ENCODE measurements around the gene RAB40C.

RAB40C gene

GRCh38 chr16:633336-634050 is 43.6 kb downstream of the RAB40C start:
- no peak for DNase-seq

DNA sequence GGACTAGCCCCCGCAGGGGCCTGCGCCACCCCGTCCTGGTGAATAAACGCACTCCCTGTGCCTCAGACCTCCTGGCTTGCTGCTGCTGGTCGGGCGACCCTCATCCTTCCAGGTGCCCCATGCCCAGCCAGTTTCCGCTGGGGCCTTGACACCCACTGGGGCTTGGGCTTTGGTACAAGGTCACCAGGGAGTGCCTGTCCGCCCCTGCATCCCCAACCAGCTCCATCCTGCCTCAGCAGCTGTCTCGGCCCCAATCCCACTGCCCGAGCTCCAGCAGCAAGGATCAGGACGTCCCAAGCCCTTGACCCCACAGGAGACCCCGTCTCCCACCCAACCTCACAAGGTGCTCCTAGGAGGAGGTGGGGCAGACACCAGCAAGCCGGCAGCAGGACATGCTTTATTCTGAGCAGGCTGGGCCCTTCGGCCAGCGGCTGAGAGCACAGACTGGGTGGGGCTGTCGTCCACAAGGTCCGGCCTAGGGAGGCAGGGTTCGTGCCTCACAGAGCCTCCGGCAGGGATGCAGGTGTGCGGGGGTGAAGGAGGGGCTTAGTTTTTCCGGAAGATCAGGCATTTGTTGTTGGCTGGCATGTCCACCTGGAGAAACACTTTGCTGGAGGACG is 44.3 kb downstream of the RAB40C start:
- no peak for DNase-seq

DNA sequence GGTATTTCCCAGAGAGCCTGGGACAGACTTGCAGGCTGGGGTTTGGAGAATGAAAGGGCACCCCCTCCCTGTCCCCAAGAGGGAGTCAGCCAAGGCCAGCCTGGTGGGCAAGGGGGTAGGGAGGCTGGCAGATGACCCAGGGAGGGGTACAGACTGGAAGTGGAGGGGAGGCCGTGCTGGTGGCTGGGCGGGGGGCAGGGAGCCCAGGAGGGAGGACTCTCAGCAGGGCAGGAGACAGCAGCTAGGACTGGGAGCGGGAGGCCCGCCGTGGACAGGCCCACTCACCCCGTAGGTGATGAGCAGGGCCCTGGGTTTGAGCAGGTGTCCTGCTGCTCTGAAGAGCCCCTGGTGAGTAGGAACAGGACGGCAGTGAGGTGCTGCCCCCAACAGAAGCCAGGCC is 45.1 kb downstream of the RAB40C start:
- DNase-seq, result no peak

DNA sequence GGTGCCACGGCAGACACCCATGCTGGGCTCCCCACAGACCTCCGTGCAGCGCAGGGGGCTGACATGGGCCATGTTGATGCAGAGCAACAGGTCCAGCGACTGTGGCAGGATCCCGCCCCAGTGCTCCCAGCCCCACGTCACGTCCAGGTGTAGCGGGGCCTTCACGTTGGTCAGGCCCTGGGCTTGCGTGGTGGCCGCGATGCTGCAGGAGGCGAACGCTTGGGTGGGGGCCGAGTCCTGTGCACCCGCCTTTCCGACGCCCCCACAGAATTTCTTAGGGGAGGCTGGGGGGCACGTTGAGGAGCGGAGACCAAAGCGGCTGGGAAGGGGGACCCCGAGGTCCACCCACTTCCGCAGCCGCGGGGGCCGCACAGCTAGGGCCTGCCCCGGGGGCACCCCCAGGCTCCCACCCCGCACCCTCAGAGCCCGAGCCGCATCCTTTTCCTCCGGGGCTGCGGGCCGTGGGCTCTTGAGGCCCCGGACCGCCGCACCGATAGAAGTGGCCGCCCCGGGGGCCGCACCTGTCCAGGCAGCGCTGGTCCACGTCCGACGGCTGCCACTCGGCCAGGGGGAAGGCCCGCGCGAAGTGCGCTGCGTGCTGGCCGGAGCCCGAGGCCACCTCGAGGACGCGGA is 45.8 kb downstream of the RAB40C start:
- no peak for DNase-seq

- DNase-seq, result peak; percentile 100
These were observed 46.6 kb downstream of the RAB40C start, which contains the start of gene METTL26 for GRCh38 chr16:636206-637080. Gene METTL26, minus strand, starts transcription at chr16:636305. Its CDS starts 15 bp downstream, at chr16:636290.

- DNase-seq, result no peak
These were observed 47.5 kb downstream of the RAB40C start for GRCh38 chr16:637081-638018.

DNA sequence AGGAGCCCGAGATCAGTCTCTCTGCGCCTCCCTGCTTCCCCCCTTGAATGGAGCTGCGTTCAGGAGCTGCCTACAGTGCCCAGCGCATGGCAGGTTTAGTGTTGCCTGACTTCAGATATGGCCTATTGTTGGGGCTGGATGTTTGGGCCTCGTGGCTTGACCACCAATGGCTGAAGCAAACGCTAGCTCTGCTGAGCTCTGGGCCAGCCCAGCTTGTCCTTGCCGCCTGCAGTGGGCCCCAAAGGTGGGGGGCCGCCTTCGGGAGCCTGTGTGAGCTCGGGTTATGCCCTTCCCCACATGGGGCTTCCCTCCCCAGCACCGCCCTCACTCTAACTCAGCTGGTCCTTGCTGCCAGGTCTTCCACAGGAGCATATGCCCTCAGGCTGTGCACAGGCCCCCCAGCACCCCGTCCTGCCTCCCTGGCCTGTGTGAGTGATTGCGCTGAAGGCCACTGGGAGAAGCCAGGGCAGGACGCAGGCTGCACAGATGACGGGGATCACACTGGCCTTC is 48.2 kb downstream of the RAB40C start:
- DNase-seq, result no peak

DNA sequence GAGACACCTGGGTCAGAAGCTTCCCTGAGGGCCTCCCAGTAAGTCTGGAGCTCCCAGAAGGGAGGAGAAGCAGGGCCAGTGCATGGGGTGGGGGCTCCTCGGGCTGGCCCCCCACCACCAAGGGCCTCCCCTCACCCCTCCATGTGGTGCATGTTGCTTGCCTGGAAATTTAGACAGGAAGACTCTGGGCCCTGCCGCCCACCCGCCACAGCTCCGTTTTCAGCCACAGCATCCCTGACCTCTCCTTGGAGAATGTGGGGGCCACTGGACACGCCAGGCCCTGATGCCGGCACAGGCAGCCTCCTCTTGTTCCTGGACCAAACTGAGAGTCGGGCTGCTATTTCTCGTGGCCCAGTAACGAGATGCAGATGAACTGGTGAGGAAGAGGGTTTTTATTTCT is 49.0 kb downstream of the RAB40C start:
- no peak for DNase-seq

GRCh38 chr16:640614-641013 is 50.7 kb downstream of the RAB40C start:
- DNase-seq, result no peak

- peak; percentile 93 for DNase-seq
These were observed 51.7 kb downstream of the RAB40C start, which contains the start of gene MCRIP2 for GRCh38 chr16:641326-642188. Gene MCRIP2, plus strand, starts transcription at chr16:641828. Its CDS starts 164 bp downstream, at chr16:641992.

GRCh38 chr16:642189-643049 is 52.6 kb downstream of the RAB40C start:
- DNase-seq, result peak; percentile 82

DNA sequence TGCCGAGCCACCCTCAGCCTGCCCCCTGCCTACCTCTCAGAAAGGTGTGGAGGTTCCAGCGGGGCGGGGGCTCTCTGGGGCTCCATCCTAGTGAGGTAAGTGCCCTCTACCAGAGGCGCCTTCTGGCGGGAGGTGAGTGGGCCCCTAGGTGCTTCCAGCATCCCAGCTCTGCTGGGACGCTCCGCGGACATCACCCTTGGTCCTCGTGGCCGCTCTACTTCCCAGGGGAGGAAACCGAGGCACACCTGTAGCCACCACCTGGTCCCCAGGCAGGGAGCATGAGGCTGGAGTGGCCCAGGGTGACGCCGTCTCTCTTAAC is 53.1 kb downstream of the RAB40C start:
- DNase-seq, result no peak

- no peak for DNase-seq
These were observed 54.7 kb downstream of the RAB40C start for GRCh38 chr16:644556-644955.

- no peak for DNase-seq
These were observed 56.2 kb downstream of the RAB40C start for GRCh38 chr16:645852-646678.

DNA sequence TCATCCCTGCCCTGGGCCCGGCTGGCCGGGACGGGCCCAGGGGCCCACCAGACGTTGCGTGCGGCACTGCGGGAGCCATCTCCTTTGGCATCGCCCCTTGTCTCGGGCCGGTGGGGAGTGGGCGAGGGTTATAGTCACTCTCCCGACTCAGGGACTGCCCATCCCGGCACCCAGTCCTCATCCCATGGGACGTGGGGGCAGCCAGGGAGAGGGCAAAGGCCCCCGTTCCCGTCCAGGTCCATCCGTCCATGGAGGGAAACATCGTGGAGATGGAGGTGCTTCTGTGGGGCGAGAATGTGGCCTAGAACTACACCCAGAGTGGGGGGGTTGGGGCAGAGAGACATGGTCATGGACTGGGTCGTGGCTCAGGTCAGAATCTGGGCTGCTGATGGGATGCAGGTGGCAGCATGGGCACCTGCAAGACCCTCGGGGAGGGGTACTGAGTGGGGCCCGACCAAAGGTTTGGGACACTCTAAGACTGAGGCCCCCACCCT is 56.9 kb downstream of the RAB40C start:
- no peak for DNase-seq

DNA sequence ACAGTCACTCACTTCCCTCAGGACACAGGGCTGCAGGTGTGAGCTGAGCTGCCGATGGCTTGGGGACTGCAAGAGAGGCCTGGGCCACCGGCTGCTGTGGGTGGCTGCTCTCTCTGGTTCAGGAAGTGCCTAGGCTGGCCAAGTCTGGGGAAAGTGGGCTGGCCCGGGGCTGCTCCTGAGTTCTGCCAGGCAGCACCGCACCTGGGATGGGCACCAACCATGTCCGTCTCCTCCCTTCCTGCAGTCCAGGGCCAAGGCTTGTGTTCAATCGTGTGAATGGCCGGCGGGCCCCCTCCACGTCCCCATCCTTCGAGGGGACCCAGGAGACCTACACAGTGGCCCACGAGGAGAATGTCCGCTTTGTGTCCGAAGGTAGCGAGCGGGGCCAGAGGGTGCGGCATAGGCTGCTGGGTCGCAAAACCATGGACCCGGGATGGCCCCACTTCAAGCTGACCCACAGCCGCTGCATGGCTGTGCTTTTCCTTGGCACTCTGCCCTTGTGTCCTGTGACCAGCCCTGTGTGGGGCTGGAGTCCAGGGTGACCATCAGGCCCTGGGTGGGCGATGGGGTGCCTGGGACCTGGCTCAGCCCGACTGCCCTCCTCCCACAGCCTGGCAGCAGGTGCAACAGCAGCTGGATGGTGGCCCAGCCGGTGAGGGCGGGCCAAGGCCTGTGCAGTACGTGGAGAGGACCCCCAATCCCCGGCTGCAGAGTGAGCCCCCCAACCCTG is 57.5 kb downstream of the RAB40C start:
- DNase-seq, result no peak

- peak; percentile 78 for DNase-seq
These were observed 58.4 kb downstream of the RAB40C start for GRCh38 chr16:648071-648780.

Data from activated CD8-positive, alpha-beta memory T cell treated with anti-CD3 and anti-CD28 coated beads for 24 hours (primary cell).